ENCODE measurements around the gene C11orf65. TPM values are rescaled to one million over a fixed set of nuclear protein-coding genes. Genes with fewer than 3 reads are reported as not detected.

Gene C11orf65
- total RNA-seq, 2 experiments from 2014 or later = 0.98 to 2.0 TPM

DNA sequence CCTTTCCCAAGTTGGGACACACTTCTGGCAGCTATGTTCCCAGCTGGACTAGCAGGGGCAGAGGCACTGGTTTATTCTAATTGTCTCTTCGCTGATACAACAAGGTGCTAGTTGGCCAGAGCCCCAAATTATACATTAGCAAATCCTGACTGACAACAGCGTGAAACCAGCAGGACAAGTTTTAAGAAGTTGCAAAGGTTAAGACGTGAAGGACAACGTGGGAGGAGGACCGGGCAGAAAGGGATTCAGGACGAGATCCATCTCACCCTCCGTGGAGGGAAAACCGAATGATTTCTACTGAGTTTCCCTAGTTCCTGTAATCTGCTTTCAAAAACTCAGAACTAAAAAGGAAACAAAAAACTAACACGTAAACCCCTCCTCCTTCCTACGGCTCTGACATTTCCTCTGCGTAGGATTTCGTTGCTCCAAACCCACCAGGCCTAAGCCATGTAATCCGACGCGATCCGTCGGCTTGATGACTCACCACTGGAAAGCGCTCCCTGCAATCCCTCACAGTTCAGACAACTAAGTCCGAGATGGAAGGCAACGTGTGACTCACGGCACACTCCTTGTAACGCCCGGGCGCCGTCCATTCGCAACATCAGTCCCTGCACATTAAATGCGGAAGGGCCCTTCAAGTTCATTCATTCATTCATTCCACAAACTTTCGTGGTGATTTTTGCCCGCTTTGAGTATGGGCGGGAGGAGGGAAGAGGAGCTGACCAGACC is 30.2 kb upstream of the C11orf65 start:
- Histone ChIP-seq H4K20me1 (ENCODE audit: insufficient read depth, low read length) (no peaks in the 10 kb centered on the region), H3K4me3 (ENCODE audit: low read depth, low read length, poor library complexity, severe bottlenecking) (no peak overlapping the region), H3K36me3 (ENCODE audit: insufficient read depth, low read length) (no peaks in the 10 kb centered on the region), H3K4me1 (ENCODE audit: insufficient read depth, low read length, poor library complexity, severe bottlenecking) (no peaks in the 10 kb centered on the region), H3K9me2 (ENCODE audit: insufficient read depth, low read length) (no peaks in the 10 kb centered on the region), H3K79me2 (ENCODE audit: insufficient read depth, low read depth, low read length) (no peaks in the 10 kb centered on the region), H2AFZ (ENCODE audit: low read length) (no peak overlapping the region), H3K9me3 (ENCODE audit: low read length) (no peaks in the 10 kb centered on the region), H3K27ac (ENCODE audit: low read depth, low read length, poor library complexity, severe bottlenecking) (no peak overlapping the region), H3K4me2 (ENCODE audit: low read length) (peak overlapping the region; percentile 4; the same call in 1 of the 2 replicates)
- BruUV-seq (replicated peaks) = no TSS peak
- TF ChIP-seq, protein P1, sequence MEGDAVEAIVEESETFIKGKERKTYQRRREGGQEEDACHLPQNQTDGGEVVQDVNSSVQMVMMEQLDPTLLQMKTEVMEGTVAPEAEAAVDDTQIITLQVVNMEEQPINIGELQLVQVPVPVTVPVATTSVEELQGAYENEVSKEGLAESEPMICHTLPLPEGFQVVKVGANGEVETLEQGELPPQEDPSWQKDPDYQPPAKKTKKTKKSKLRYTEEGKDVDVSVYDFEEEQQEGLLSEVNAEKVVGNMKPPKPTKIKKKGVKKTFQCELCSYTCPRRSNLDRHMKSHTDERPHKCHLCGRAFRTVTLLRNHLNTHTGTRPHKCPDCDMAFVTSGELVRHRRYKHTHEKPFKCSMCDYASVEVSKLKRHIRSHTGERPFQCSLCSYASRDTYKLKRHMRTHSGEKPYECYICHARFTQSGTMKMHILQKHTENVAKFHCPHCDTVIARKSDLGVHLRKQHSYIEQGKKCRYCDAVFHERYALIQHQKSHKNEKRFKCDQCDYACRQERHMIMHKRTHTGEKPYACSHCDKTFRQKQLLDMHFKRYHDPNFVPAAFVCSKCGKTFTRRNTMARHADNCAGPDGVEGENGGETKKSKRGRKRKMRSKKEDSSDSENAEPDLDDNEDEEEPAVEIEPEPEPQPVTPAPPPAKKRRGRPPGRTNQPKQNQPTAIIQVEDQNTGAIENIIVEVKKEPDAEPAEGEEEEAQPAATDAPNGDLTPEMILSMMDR (conservative IDR thresholded peaks at IDR 0.05; ENCODE audit: low read length) = no peak
- no peak for TF ChIP-seq EZH2phosphoT487 (IDR thresholded peaks at IDR 0.05; ENCODE audit: borderline replicate concordance, low read depth, low read length)
- ChIA-PET POLR2A (no interaction called here), CTCF (ENCODE audit: unreplicated experiment) (no interaction called here)
- DNase-seq (ENCODE audit: low spot score) = no peak
- intact Hi-C loops (cut with micrococcal nuclease; ENCODE audit: unreplicated experiment) = no loop called here

DNA sequence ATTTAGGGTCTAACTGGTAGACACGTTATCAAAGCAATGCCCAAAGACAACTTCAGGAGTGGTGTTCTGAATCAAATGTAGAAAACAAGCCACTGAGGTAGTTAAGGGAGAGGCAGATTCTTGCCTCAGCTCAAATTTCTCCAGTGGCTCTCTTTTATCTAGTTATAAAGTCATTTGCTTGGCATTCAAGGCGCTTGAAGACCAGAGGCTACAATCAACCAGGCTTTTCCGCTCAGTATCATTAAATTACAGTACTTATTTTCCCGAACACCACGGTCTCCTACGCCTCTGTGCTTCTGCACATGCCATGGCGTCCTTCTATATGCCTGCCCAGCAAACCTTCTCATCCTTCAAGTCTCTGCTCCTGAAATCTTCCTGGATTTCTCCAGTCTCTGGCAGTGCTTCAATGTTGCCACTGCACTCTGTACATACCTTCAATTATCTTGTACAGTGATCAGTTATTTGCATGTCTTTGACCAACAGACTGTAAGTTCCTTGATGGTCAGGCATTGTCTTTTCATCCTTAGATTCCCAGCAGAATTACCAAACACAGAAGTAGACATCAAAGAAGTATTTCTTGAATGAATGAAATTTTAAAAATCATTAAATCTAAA is 29.4 kb upstream of the C11orf65 start:
- Histone ChIP-seq H3K4me1 (ENCODE audit: insufficient read depth, low read length, poor library complexity, severe bottlenecking) (no peaks in the 10 kb centered on the region), H3K27ac (ENCODE audit: low read depth, low read length, poor library complexity, severe bottlenecking) (no peak overlapping the region), H4K20me1 (ENCODE audit: insufficient read depth, low read length) (no peaks in the 10 kb centered on the region), H3K9me2 (ENCODE audit: insufficient read depth, low read length) (no peaks in the 10 kb centered on the region), H3K9me3 (ENCODE audit: low read length) (no peaks in the 10 kb centered on the region), H3K36me3 (ENCODE audit: insufficient read depth, low read length) (no peaks in the 10 kb centered on the region), H2AFZ (ENCODE audit: low read length) (no peak overlapping the region), H3K4me2 (ENCODE audit: low read length) (no peak overlapping the region), H3K79me2 (ENCODE audit: insufficient read depth, low read depth, low read length) (no peaks in the 10 kb centered on the region), H3K4me3 (ENCODE audit: low read depth, low read length, poor library complexity, severe bottlenecking) (no peak overlapping the region)
- POLR2A ChIA-PET = no interaction called here
- TF ChIP-seq, protein P1 (conservative IDR thresholded peaks at IDR 0.05; ENCODE audit: low read length) = no peak
- DNase-seq (ENCODE audit: low spot score) = no peak
- BruUV-seq (replicated peaks) = no TSS peak
- intact Hi-C loops (cut with micrococcal nuclease; ENCODE audit: unreplicated experiment) = no loop called here
- CTCF ChIA-PET (ENCODE audit: unreplicated experiment) = no interaction called here

DNA sequence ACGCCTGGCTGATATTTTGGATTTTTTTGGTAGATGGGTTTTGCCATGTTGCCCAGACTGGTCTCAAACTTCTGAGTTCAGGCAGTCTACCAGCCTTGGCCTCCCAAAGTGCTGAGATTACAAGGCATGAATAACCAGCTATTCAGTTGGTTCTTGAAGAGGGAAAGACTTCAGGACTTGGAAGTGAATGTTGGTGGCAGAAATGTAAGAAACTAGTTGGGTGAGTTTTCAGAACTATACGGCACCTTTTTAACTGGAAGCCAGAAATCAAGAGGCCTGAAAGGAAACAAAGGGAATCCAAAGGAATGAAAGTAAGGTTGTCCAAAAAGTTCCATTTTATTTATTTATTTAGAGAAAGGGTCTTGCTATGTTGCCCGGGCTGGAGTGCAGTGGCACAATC is 28.0 kb upstream of the C11orf65 start:
- no TSS peak for BruUV-seq (replicated peaks)
- Histone ChIP-seq H3K27ac (ENCODE audit: low read depth, low read length, poor library complexity, severe bottlenecking) (no peak overlapping the region), H2AFZ (ENCODE audit: low read length) (no peak overlapping the region), H3K79me2 (ENCODE audit: insufficient read depth, low read depth, low read length) (no peaks in the 10 kb centered on the region), H3K4me1 (ENCODE audit: insufficient read depth, low read length, poor library complexity, severe bottlenecking) (no peaks in the 10 kb centered on the region), H3K4me2 (ENCODE audit: low read length) (no peak overlapping the region), H3K4me3 (ENCODE audit: low read depth, low read length, poor library complexity, severe bottlenecking) (no peak overlapping the region), H3K9me2 (ENCODE audit: insufficient read depth, low read length) (no peaks in the 10 kb centered on the region), H4K20me1 (ENCODE audit: insufficient read depth, low read length) (no peaks in the 10 kb centered on the region), H3K36me3 (ENCODE audit: insufficient read depth, low read length) (no peaks in the 10 kb centered on the region), H3K9me3 (ENCODE audit: low read length) (no peaks in the 10 kb centered on the region)
- DNase-seq (ENCODE audit: low spot score) = no peak
- ChIA-PET POLR2A (no interaction called here), CTCF (ENCODE audit: unreplicated experiment) (no interaction called here)
- intact Hi-C loops (cut with micrococcal nuclease; ENCODE audit: unreplicated experiment) = no loop called here
- TF ChIP-seq EZH2phosphoT487 (IDR thresholded peaks at IDR 0.05; ENCODE audit: borderline replicate concordance, low read depth, low read length) = no peak
- TF ChIP-seq, protein P1 (conservative IDR thresholded peaks at IDR 0.05; ENCODE audit: low read length) = no peak

Measured in OCI-LY7 (cell line).